GM18519 (cell line): ENCODE measurements around the gene HDDC3.

Experiments
- ATAC-seq: cut with Tn5 transposase; IDR thresholded peaks from one replicate; pipeline ENCODE4 v1.9.1; 2021; ENCODE audit warnings: mild to moderate bottlenecking, moderate library complexity; ENCODE audit not compliant: unreplicated experiment, low FRiP score

The HDDC3 gene

GRCh38 chr15:90931828-90932659, at the start of gene HDDC3:
Gene HDDC3 (minus strand): TSS chr15:90932549. CDS start chr15:90932540, 9 bp downstream.
- ATAC-seq: peak; percentile 30

- ATAC-seq: peak; percentile 31
These were observed 49.8 kb upstream of the HDDC3 start for GRCh38 chr15:90982135-90982534.

- peak; percentile 79 for ATAC-seq
These were observed 49.3 kb upstream of the HDDC3 start for GRCh38 chr15:90981681-90982080.

GRCh38 chr15:90979582-90979981, 47.2 kb upstream of the HDDC3 start:
- no peak for ATAC-seq

- ATAC-seq: no peak
These were observed 41.9 kb upstream of the HDDC3 start for GRCh38 chr15:90974216-90974615.

GRCh38 chr15:90972133-90972532, 39.8 kb upstream of the HDDC3 start:
- ATAC-seq: no peak

- ATAC-seq: no peak
These were observed 37.9 kb upstream of the HDDC3 start for GRCh38 chr15:90970274-90970673.

- ATAC-seq: no peak
These were observed 36.1 kb upstream of the HDDC3 start for GRCh38 chr15:90968434-90968833.

GRCh38 chr15:90967206-90967605, 34.9 kb upstream of the HDDC3 start:
- no peak for ATAC-seq

GRCh38 chr15:90966262-90966661, 33.9 kb upstream of the HDDC3 start:
- no peak for ATAC-seq

GRCh38 chr15:90962021-90962420, 29.7 kb upstream of the HDDC3 start:
- no peak for ATAC-seq

- ATAC-seq: no peak
These were observed 28.1 kb upstream of the HDDC3 start for GRCh38 chr15:90960298-90961091.

- no peak for ATAC-seq
These were observed 27.5 kb upstream of the HDDC3 start for GRCh38 chr15:90959894-90960293.

- ATAC-seq: no peak
These were observed 26.8 kb upstream of the HDDC3 start for GRCh38 chr15:90959028-90959595.

- ATAC-seq: no peak
These were observed 25.4 kb upstream of the HDDC3 start for GRCh38 chr15:90957791-90958190.

GRCh38 chr15:90957031-90957790, 24.9 kb upstream of the HDDC3 start:
- ATAC-seq: no peak

- ATAC-seq: no peak
These were observed 24.1 kb upstream of the HDDC3 start for GRCh38 chr15:90956274-90957030.

- no peak for ATAC-seq
These were observed 23.4 kb upstream of the HDDC3 start for GRCh38 chr15:90955624-90956273.
